NAMALWA (cell line): Measurements from ENCODE around the gene SMTNL2.

Source experiments
- DNase-seq: peaks from one replicate; pipeline ENCODE4 v3.0.0-alpha.2; 2015; ENCODE audit warnings: low spot score

SMTNL2 gene

DNA sequence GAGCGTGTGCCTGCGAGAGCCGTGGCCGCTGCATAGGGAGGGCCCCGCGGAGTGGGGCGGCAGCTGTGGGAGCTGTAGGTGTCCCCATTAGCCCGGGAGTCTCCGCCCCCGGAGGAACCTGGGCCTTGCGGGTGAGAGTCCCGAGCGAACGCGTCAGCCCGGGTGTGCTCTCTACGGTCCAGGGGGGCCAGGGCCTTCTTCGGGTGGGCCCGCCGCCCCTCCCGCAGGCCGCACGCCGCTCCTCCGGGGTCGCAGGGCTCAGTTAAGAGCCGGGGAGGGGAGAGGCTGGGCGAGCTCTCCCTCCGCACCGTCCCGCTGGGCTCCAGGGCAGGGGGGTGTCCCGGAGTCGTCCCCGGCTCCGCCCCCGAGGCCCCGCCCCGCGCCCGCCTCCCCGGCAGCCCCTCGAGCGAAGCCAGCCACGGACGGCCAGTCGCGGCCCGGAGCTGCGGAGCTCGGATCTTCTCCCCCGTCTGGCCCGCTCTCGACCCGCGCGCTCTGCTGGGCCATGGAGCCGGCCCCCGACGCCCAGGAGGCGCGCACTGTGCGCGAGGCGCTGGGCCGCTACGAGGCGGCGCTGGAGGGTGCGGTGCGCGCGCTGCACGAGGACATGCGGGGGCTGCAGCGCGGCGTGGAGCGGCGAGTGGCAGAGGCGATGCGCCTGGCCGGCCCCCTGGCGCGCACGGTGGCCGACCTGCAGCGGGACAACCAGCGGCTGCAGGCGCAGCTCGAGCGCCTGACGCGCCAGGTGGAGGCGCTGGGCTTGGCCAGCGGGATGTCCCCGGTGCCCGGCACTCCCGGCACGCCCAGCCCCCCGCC lies at the start of gene SMTNL2:
Gene SMTNL2 (plus strand): TSS at position 429 of the 816 bp plus-strand sequence. CDS start 77 bp downstream, at position 506.
- no peak for DNase-seq

DNA sequence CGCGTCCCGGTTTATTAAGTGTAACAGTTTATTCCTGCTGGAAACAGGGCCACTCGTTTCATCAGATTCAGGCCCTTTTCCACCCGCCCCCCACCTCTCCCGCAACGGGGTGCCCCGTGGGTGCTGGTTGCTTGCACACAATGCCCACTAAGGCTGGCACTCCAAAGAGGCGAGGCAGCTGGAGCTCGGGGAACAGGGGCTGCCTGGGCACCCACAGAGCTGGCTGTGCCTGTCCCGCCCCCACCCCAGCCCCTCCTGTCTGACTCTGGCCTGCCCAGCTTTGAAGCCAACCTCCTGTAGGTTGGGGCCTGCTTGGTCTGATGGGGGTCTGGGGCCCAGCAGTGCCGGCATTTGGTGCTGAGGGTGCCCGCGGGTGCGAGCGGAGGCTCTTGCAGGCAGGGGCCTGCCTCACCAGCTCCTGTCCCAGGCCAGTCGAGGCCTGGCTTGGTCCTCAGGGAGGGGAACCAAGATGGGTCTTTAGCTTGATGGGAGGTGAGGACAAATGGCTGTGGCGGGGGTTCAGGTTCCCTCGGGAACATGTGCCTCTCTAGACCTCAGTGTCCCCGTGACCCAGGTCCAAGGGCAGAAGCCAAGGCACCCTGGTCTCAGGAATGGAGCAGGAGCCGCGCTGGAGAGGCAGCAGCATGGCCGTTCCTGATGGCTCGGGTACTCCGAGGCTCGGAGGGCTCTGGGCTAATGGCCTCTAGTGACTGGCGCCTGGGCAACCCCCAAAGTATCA lies 49.2 kb upstream of the SMTNL2 start:
- DNase-seq, result no peak

DNA sequence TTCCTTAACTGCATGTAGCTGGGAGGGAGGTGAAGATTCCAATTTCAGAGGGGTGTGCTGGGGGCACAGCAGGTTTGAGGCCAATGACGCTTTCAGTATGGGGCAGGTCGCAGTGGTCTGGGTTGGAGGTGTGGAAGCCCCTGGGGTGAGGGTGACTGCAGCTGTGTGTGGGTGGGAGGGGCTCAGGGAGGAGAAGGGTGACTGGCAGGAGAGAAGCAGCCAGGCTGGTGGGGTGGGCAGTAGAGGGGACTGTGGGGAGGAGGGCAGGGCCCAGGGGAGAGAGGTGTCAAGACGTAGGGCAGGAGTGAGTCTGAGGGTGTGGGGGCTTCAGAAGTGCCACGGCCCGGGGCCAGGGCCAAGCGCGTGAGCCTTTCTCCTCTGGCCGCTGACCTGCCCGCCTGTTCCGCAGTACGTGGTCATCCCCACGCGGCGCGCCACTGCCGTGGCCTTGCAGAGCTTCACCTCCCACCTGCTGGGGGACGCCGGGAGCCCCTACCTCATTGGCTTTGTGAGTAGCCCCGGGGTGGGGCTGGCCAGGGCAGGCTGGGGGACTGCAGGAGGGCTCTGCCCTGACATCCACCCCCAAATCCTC lies 48.6 kb upstream of the SMTNL2 start:
- DNase-seq, result no peak

DNA sequence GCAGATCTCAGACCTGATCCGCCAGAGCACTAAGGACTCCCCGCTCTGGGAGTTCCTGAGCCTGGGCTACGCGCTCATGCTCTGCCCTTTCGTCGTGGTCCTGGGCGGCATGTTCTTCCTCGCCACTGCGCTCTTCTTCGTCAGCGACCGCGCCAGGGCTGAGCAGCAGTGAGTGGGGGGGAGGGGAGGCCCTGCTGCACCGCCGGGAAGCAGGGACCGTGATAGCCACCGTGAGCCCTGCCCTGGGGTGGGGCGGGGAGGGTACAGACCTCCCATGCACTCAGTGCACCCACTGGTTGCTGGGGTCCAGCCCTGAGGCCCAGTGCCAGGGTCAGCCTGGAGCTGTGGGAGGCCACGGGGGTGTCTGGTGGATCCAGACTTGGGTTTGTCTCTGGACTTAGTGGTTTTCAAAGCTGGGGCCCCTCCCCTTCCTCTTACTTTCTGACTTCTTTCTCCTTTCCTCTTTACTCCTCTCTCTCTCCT lies 48.0 kb upstream of the SMTNL2 start:
- no peak for DNase-seq

DNA sequence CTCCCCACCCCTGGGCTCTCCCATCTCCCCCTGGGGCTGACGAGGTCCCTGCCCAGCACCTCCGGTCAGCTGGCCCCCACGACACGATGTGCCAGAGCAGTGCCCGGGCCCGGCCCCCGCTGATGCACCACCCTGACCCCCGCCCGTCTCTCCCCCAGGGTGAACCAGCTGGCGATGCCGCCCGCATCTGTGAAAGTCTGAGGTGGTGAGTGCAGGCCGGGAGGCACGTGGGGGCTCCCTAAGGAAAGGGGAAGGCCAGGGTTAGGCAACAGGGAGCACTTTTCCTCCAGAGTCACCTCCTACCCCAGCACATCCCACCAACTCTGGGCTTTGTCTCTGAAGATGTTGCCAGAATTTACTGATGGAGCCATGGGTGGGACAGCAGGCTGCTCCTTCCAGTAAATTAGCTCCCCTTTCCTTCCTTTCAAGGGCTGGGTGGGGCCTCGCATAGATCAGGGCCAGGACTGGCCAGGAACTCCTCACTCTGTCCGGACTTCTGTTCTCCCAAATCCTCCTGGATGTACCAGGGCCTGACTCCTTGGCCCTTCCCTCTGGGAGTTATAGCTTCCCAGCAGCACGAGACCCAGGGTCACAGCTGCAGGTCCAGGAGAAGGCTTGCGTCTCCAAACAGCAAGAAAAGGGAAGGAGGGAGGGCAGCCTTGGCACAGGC lies 47.5 kb upstream of the SMTNL2 start:
- DNase-seq, result no peak

DNA sequence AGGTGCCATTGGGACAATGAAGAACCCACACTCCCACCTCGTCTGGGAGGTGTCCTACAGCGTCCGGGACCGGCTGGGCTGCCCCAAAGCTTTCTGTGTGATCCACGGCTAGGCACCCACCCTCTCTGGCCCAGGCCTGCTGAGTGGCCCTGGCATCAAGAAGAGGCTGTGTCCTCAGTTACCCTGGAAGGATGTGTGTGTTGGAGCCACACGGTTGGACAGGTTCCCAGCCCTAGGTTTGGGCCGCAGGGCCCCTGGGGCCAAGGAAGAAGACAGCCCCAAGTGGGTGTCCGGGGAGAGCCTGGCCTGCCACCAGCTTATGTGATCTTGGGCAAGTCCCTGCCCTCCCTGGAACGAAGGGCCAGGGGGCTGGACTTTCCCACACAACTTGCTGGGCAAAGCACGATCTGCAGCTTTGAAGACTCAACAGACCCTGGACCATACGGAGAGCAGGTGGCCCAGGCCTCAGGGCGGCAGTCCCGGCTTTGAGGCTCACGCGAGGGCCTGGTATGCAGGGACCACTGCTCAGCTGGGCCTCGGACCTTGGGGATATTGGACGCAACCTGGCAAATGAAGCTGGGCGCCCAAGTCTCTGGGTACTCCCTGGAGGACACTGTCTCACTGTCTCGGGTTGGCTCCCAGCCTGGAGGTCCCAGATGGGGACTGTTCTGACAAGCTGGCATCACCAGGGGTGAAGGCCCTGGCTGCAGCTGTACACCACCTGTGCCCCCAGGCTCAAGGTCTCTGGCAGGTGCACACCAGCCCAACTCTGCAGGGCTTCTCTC lies 46.7 kb upstream of the SMTNL2 start:
- peak; percentile 34 for DNase-seq

DNA sequence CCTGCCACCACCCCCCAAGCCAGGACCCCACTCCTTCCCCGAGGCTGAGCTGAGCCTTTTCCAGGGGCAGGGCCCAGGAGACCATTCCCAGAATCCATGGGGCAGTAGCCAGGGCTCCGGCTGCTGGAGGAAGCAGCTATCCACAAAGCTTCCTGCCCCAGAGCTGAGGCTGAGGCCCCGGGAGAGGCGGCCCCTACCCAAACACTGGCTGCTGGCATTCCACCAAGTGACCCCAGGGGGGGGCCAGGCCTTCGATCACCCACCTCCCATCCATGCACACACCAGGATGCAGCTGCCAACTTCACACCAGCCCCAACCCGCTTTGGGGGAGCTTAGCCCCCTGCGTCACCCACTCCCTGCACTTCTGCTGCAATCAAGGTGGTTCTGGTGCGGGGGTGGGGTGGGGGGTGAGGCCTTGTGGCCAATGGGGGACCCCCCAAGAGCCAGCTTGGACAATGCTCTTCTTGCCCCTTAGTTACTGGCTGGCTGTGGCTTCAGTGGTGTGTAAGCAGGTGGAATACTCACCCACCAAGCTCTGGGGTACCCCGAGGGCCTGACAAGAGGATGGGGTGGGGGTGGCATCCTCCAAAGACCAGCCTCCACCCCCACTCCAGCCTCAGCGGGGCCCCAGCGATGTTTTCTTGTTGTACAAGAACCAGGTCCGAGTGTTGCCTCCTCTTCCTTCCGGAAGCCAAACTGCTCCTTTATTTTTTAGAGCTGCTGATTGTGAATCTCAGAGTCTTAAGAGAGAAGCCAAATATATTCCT lies 45.9 kb upstream of the SMTNL2 start:
- DNase-seq, result no peak

DNA sequence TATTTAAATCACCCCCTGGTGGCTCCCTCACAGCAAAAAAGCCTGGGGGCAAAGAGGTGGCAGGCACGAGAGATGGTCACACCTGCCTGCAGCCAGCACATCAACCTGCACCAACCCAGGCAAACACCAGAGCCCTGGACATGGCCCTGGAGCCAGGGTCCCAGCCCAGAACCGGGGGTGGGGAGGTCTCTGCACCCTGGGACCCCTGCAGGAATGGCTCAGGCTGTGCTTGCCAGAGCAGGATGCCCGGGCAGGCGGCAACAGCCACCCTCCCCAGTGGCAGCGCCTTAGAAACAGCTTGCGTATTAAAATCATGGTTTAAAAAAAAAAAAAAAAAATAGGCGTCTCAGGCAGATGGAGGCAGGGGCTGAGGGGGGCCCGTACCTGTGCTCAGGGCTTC lies 45.3 kb upstream of the SMTNL2 start:
- DNase-seq, result no peak

DNA sequence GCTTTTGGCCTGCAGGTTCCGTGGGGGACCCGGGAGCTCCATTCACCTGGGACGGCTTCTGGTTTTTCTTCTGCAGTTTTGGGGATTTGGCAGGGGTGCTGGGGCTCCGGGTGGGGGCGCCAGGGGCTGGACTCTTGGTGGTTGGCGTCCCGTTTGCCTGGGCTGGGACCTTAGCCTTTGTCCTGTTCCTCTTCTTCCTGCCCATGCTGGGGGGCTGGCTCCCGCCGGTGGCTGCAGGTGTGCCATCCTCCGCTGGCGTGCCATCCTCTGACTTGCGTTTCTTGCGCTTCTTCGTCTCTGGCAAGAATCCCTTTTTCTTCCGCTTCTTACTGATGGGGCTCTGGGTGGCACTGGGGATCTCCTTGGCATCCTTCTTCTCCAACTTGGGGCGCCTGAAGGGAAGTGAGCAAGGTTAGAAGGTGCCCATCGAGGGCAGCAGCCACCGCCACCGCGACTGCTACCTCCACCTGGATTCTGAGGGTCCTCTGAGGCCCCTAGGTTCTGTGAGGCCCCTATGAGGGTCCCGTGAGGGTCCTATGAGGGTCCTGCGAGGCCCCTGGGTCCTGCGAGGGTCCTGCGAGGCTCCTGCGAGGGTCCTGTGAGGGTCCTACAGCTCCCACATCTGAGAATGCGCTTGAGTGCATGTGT lies 44.6 kb upstream of the SMTNL2 start:
- no peak for DNase-seq

DNA sequence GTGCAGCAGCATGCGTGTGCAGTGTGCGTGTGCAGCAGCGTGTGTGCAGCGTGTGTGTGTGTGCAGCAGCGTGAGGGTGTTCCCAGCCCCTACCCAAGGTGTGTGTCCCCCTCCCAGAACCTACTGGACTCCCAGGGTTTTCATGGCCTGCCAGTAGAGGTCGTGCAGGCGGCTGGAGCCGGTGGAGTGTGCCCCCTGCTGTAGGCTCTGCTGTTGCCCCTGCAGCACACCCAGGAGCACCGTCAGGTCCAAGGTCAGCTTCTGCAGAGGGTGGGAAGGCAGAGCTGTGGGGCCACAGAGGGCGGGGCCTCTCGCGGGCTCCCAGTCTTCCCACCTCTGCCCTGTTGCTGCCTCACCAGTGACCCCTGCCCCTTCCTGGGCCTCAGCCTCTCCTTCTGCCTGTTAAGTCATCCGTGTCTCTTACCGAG lies 44.1 kb upstream of the SMTNL2 start:
- DNase-seq, result no peak

DNA sequence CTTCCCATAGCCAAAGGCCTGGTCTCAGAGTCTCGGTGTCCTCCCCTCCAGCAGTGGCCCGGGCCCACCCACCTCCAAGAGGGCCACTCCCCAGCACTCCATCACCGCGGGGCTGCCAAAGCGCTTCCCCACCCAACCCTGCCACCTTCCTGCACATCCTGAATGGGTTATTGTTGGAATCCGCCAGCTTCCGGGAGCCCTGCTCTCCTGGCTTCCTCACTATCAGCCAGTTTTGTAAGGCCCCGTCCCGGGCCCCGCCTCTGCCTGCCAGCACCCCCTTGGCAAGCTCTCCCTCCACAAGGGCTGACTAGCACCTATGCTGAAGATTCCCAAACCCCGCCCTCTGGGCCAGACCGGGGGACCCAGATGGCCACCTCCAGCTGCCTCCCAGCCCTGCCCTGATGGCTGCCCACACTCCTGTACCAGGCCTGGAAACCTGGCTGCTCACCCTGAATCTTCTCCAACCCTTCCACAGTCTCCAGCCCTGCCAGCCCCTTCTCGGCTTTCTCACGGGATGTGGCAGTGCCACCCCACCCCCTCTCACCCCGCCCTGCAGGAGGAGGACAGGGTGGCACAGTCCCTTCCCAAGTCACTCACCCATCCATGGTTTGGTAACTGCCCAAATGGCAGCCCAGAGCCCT lies 43.5 kb upstream of the SMTNL2 start:
- DNase-seq, result no peak

DNA sequence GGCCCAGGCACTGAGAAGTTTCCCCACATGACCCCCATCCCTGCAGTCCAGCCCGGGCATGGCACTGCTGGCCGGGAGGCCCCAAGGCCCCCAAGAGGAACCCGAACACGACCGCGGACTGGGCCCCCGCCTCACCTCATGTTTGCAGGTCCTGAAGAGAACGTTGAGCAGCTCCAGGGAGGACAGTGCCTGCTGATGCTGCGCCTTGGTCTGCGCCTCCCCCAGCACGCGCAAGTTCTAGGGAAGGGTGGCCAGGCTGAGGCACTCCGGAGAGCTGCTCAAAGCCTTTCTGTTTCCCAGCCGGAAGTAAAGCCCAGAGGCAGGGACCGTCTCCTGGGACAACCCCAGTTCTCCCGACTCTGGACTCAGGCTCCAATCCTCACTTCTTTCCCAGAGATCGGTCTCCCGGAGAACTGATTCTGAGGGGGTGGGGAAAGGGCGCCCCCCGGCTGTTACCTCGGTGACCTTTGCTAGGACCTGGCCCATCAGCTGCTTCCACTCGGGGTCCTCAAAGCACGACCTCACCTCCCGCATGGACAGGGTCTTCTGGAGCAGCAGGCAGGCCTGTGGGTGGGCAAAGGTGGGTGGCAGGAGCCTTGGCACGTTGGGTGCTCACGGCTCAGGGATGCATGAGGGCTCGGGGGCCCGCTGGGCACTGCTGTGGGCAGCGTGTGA lies 42.9 kb upstream of the SMTNL2 start:
- DNase-seq, result no peak

DNA sequence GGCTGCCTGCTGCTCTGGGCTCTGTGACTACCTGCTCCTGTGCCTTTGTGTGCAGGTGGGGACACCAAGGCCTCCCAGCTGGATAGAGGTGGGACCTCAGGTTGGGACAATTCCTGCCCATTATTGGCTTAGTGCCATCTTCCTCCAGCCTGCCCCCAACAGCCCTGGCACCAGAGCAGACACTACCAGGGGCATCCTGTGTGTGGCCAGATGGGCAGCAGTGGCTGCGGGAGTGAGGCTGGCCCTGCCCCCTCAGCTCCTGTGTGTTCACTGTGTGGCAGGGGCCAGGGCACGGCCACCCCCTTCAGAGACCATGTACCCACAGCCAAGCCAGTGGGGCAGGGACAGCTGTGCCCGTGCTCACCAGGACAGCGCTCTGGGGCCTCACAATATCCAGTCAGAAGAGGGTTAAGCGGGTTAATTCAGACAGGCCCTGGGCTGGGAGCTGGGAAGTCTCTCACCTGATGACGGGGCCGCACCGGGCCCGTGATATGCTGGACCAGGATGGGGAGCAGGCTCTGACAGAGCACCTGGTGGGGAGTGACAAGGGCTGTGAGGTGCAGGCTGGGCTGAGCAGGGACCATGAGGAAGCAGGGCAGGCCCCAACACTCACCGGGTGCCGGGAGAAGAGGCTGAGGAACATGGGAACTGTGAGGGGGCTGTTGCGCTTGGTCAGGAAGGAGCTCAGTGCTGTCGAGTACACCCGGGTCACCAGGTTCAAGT lies 42.2 kb upstream of the SMTNL2 start:
- DNase-seq, result no peak

DNA sequence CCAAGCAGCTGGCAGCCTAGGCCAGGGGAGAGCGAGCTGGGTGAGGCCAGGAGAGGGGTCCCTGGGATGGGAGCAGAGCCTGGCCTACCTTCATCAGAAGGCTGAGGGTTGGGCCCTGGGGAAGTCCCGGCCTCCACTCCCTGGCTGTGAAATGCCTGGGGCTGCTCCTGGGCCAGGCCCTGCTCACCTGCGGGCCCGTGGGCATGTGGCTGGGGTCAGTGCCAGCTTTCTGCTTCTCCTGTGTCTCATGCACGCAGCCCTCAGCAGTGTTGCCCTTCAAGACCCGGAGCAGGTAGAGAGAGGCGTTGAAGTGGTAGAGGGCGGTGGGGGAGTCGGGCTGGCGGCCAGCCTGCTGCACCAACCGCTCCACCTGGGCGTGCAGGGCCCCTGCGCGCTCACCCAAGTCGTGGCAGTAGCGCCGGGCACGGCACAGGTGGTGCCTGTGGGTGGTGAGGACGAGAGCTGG lies 41.6 kb upstream of the SMTNL2 start:
- no peak for DNase-seq

DNA sequence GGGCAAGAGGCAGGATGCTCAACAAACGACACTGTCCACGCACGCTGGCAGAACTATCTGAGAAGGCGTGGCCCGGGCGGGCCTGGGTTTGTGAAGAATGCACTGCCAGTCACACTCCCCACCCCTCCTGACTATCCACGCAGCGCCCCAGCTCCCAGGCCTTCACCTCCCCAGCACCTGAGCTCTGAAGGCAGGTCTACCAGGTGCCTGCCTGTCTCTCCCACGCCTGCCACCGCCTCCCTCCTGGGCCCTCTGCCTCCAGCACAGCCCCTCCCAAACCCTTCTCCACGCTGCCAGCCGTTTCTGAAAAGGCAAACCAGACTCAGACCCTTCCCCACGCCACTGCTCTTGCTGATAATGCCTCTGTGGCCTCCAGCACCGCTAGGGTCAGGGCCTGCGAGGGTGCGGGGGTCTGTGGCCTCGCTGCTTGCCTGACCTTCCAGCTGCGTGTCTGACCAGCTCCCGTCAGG lies 40.7 kb upstream of the SMTNL2 start:
- DNase-seq, result no peak

DNA sequence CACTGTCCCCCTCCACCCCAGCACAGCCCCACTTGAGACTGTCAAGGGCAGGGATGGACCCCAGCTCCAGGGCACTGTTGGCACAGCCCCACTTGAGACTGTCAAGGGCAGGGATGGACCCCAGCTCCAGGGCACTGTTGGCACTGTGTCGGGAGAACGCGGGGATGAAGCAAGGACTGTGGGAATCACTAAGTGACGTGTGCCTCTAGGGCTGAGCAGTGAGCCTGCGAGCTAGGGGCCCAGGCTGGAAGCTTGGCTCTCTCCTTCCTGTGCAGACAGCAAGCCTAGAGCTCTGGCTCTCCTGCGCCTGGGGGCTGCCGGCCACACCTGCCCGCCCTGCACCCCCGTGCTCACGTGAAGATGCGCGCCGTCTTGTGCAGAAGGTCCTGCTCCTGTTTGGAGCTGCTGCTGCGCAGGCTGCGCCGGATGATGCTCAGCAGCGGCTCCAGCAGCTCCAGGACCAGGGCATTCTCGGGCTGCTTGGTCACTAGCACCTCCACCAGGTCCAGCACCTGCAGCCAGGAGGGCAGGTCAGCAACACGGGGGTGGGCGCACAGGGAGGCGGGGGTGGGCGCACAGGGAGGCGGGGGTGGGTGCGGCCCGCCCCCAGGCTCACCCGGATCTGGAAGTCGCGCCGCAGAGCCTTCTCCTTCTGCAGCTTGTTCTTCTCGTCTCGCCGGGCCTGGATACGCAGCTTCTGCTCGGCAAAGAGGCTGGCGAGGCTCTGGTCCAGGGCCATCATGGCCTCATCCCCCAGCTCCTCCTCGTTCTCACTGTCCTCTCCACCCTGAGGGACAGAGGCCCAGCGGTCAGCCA lies 40.0 kb upstream of the SMTNL2 start:
- no peak for DNase-seq

DNA sequence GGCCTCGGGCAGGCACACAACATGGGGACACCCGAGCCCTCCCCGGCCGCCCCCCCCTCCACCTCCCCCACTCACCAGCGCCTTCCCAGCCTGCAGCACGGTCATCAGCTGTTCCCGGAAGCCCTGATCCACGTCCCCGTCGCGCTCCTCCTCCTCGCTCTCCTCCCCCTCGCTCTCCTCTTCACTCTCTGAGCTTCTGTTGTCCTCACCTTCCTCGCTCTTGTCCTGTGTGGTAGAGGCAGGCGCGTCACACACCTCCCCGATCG lies 39.4 kb upstream of the SMTNL2 start:
- no peak for DNase-seq
